ENCODE measurements around the gene ZNF219. TPM values are rescaled to one million over a fixed set of nuclear protein-coding genes. Genes with fewer than 3 reads are reported as not detected.
A peak's percentile ranks its signal among the peaks of the same experiment; 100 is the strongest.

ZNF219 gene
- total RNA-seq, 1 experiment from 2014 or later = 3.8 TPM

DNA sequence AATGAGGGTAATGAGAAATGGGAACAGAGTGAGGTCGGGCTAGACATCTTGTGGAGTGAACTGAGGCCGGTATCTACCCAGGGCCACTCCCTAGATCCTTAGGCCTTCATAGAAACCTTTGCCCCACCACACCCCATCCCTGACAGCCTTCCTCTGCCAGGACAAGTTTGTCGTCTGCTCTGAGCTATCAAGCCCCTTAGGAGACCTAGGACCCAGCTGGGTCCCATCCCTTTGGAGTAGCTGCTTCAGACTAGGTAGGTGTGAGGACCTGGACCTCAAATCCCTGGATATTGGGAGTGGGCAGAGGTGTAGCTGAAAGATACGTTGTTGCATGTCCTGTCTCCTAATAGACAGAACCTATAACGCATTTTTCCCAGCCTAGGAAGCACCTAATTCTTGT lies 2.5 kb upstream of the ZNF219 start, which contains the start of gene TMEM253:
Gene TMEM253 (plus strand): TSS at position 136 of the 400 bp plus-strand sequence. CDS start 278 bp downstream, outside the sequence.
- DNase-seq = no peak
- Histone ChIP-seq H3K4me3 (ENCODE audit: low read length) (no peak within 1 kb of the TSS), H3K27me3 (ENCODE audit: low read length) (no peaks in the 10 kb centered on the region), H3K4me2 (ENCODE audit: low read depth, low read length, poor library complexity, severe bottlenecking) (no peak within 1 kb of the TSS), H4K20me1 (ENCODE audit: insufficient read depth, low read depth, low read length) (no peaks in the 10 kb centered on the region; the same call in 1 of the 2 replicates), H3K4me1 (ENCODE audit: low read length) (peaks cover 30% of the 10 kb centered on the region), H3K36me3 (ENCODE audit: insufficient read depth, low read length) (no peaks in the 10 kb centered on the region), H2AFZ (ENCODE audit: low read length) (no peak within 1 kb of the TSS), H3K27ac (ENCODE audit: low read length) (no peak within 1 kb of the TSS), H3K79me2 (ENCODE audit: low read length) (peaks cover 10% of the 10 kb centered on the region; the same call in 1 of the 2 replicates), H3K9ac (ENCODE audit: low read length) (no peak within 1 kb of the TSS), H3K9me2 (replicated peaks; ENCODE audit: insufficient read depth, low read length) (no peaks in the 10 kb centered on the region), H3K9me3 (ENCODE audit: low read length) (no peaks in the 10 kb centered on the region)

DNA sequence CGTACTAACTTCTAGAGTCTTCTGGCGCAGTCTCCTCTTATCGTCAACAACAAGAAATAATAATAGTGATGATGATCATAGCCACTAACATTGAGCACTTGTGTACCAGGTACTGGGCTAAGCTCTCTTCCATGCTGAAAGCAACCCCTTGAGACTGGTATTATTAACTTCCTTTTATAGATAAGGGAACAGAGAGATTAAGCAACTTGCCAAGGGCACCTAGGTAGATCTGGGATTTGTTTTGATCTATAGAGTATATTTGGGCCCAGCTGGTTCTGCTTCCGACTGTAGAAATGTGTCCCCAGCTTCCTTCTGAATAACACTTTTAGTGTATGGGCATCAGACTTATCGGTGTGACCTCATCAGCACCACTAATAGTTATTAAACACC lies 1.1 kb upstream of the ZNF219 start:
- Histone ChIP-seq H3K9me3 (ENCODE audit: low read length) (no peaks in the 10 kb centered on the region), H3K4me3 (ENCODE audit: low read length) (no peak overlapping the region), H3K27ac (ENCODE audit: low read length) (no peak overlapping the region), H3K79me2 (ENCODE audit: low read length) (peaks cover 5% of the 10 kb centered on the region; the same call in 1 of the 2 replicates), H3K4me1 (ENCODE audit: low read length) (peaks cover 19% of the 10 kb centered on the region), H3K36me3 (ENCODE audit: insufficient read depth, low read length) (no peaks in the 10 kb centered on the region), H3K9ac (ENCODE audit: low read length) (no peak overlapping the region), H3K4me2 (ENCODE audit: low read depth, low read length, poor library complexity, severe bottlenecking) (no peak overlapping the region), H4K20me1 (ENCODE audit: insufficient read depth, low read depth, low read length) (no peaks in the 10 kb centered on the region; the same call in 1 of the 2 replicates), H2AFZ (ENCODE audit: low read length) (no peak overlapping the region), H3K27me3 (ENCODE audit: low read length) (no peaks in the 10 kb centered on the region), H3K9me2 (replicated peaks; ENCODE audit: insufficient read depth, low read length) (no peaks in the 10 kb centered on the region)
- no peak for DNase-seq

GRCh38 chr14:21098892-21099595 lies 589 bp upstream of the ZNF219 start:
- Histone ChIP-seq H3K4me2 (ENCODE audit: low read depth, low read length, poor library complexity, severe bottlenecking) (peak overlapping the region; percentile 35), H3K9ac (ENCODE audit: low read length) (peak overlapping the region; percentile 36; the same call in 1 of the 2 replicates), H2AFZ (ENCODE audit: low read length) (no peak overlapping the region), H3K27me3 (ENCODE audit: low read length) (no peaks in the 10 kb centered on the region), H3K9me2 (replicated peaks; ENCODE audit: insufficient read depth, low read length) (no peaks in the 10 kb centered on the region), H3K79me2 (ENCODE audit: low read length) (no peaks in the 10 kb centered on the region), H3K4me3 (ENCODE audit: low read length) (peak overlapping the region; percentile 31; the same call in 1 of the 2 replicates), H3K27ac (ENCODE audit: low read length) (no peak overlapping the region), H3K4me1 (ENCODE audit: low read length) (peaks cover 18% of the 10 kb centered on the region), H3K36me3 (ENCODE audit: insufficient read depth, low read length) (no peaks in the 10 kb centered on the region), H4K20me1 (ENCODE audit: insufficient read depth, low read depth, low read length) (peaks cover 2% of the 10 kb centered on the region; the same call in 1 of the 2 replicates), H3K9me3 (ENCODE audit: low read length) (no peaks in the 10 kb centered on the region)
- DNase-seq = no peak

- Histone ChIP-seq H2AFZ (ENCODE audit: low read length) (no peak overlapping the region), H3K4me2 (ENCODE audit: low read depth, low read length, poor library complexity, severe bottlenecking) (no peak overlapping the region), H3K9me3 (ENCODE audit: low read length) (no peaks in the 10 kb centered on the region), H3K9ac (ENCODE audit: low read length) (no peak overlapping the region), H3K27me3 (ENCODE audit: low read length) (no peaks in the 10 kb centered on the region), H4K20me1 (ENCODE audit: insufficient read depth, low read depth, low read length) (peaks cover 6% of the 10 kb centered on the region; the same call in 1 of the 2 replicates), H3K36me3 (ENCODE audit: insufficient read depth, low read length) (no peaks in the 10 kb centered on the region), H3K4me1 (ENCODE audit: low read length) (peaks cover 11% of the 10 kb centered on the region), H3K27ac (ENCODE audit: low read length) (no peak overlapping the region), H3K9me2 (replicated peaks; ENCODE audit: insufficient read depth, low read length) (no peaks in the 10 kb centered on the region), H3K79me2 (ENCODE audit: low read length) (no peaks in the 10 kb centered on the region), H3K4me3 (ENCODE audit: low read length) (no peak overlapping the region)
- no peak for DNase-seq
These were observed 799 bp downstream of the ZNF219 start for GRCh38 chr14:21097636-21098075.

DNA sequence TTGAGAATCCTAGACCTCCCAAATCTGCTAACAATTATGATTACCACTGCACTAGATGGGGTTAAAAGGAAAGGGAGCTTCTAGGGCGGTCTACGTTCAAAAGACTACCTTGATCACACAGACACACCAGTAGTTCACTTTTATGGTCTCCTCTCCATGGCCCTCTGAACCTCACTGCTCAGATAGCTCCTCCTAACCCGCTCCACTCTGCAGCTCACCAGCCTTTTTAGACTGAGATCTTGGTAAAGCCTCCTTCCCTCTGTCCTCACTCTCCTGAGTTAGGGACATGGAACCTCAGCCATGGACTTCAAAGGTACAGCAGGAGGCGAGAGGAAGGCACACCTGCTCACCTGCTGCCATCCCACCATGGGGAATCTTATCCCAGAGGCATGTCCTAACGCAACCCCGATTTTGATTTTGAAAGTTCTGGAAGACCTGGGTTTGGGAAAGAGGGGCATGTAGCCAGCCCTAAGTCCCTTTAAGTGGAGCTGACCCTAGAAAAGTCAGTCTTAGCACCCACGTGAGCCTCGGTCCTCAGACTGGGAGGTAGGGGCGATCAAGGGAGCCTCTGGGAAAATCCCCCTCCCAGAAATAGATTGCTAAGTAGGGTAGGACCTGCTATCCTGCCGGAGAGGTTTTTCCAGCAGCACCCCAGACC lies 1.3 kb downstream of the ZNF219 start:
- H3K79me2 ChIP-seq (ENCODE audit: low read length) = no peaks in the 10 kb centered on the region
- H3K27ac ChIP-seq (ENCODE audit: low read length) = no peak overlapping the region
- no peak for DNase-seq
- no peaks in the 10 kb centered on the region for H3K27me3 ChIP-seq (ENCODE audit: low read length)
- H3K9me3 ChIP-seq (ENCODE audit: low read length) = no peaks in the 10 kb centered on the region
- H3K36me3 ChIP-seq (ENCODE audit: insufficient read depth, low read length) = no peaks in the 10 kb centered on the region
- no peak overlapping the region for H3K9ac ChIP-seq (ENCODE audit: low read length)
- H4K20me1 ChIP-seq (ENCODE audit: insufficient read depth, low read depth, low read length) = peaks cover 6% of the 10 kb centered on the region; the same call in 1 of the 2 replicates
- H3K4me3 ChIP-seq (ENCODE audit: low read length) = no peak overlapping the region
- no peak overlapping the region for H3K4me2 ChIP-seq (ENCODE audit: low read depth, low read length, poor library complexity, severe bottlenecking)
- H3K4me1 ChIP-seq (ENCODE audit: low read length) = peaks cover 6% of the 10 kb centered on the region
- no peak overlapping the region for H2AFZ ChIP-seq (ENCODE audit: low read length)
- H3K9me2 ChIP-seq (replicated peaks; ENCODE audit: insufficient read depth, low read length) = no peaks in the 10 kb centered on the region

DNA sequence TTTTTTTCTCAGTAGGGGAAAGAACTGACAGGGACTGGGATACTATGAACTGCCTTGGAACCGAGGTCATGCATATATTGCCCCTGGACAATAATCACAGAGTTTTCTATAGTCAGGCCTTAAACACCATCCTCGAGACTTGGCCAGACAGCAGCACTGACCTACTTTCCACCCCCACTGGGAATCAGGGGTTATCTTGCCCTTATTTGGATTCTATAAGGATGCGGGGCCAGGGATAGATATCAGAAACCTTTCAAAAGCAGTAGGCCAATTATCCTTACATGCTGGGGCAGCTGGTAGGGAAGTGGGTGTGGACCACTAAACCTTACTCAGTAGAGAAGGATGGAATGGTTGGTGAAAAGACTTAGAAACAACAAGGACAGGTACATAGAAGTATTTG lies 2.0 kb downstream of the ZNF219 start:
- H3K36me3 ChIP-seq (ENCODE audit: insufficient read depth, low read length) = no peaks in the 10 kb centered on the region
- no peaks in the 10 kb centered on the region for H3K9me2 ChIP-seq (replicated peaks; ENCODE audit: insufficient read depth, low read length)
- H3K79me2 ChIP-seq (ENCODE audit: low read length) = no peaks in the 10 kb centered on the region
- no peak overlapping the region for H3K27ac ChIP-seq (ENCODE audit: low read length)
- H3K4me1 ChIP-seq (ENCODE audit: low read length) = peaks cover 6% of the 10 kb centered on the region
- H3K9ac ChIP-seq (ENCODE audit: low read length) = no peak overlapping the region
- no peak for DNase-seq
- H4K20me1 ChIP-seq (ENCODE audit: insufficient read depth, low read depth, low read length) = peaks cover 6% of the 10 kb centered on the region; the same call in 1 of the 2 replicates
- no peak overlapping the region for H2AFZ ChIP-seq (ENCODE audit: low read length)
- H3K27me3 ChIP-seq (ENCODE audit: low read length) = no peaks in the 10 kb centered on the region
- no peak overlapping the region for H3K4me3 ChIP-seq (ENCODE audit: low read length)
- no peak overlapping the region for H3K4me2 ChIP-seq (ENCODE audit: low read depth, low read length, poor library complexity, severe bottlenecking)
- H3K9me3 ChIP-seq (ENCODE audit: low read length) = no peaks in the 10 kb centered on the region

- Histone ChIP-seq H3K9me2 (replicated peaks; ENCODE audit: insufficient read depth, low read length) (no peaks in the 10 kb centered on the region), H3K27me3 (ENCODE audit: low read length) (no peaks in the 10 kb centered on the region), H3K4me2 (ENCODE audit: low read depth, low read length, poor library complexity, severe bottlenecking) (no peak overlapping the region), H2AFZ (ENCODE audit: low read length) (no peak overlapping the region), H3K4me1 (ENCODE audit: low read length) (peaks cover 6% of the 10 kb centered on the region), H3K79me2 (ENCODE audit: low read length) (no peaks in the 10 kb centered on the region), H3K9me3 (ENCODE audit: low read length) (no peaks in the 10 kb centered on the region), H3K4me3 (ENCODE audit: low read length) (no peak overlapping the region), H4K20me1 (ENCODE audit: insufficient read depth, low read depth, low read length) (peaks cover 6% of the 10 kb centered on the region; the same call in 1 of the 2 replicates), H3K9ac (ENCODE audit: low read length) (no peak overlapping the region), H3K27ac (ENCODE audit: low read length) (no peak overlapping the region), H3K36me3 (ENCODE audit: insufficient read depth, low read length) (no peaks in the 10 kb centered on the region)
- DNase-seq = no peak
These were observed 2.8 kb downstream of the ZNF219 start for GRCh38 chr14:21095430-21096205.

All from Karpas-422 (cell line).